ENCODE data around the gene GAD2.

- TF ChIP-seq, protein P1, sequence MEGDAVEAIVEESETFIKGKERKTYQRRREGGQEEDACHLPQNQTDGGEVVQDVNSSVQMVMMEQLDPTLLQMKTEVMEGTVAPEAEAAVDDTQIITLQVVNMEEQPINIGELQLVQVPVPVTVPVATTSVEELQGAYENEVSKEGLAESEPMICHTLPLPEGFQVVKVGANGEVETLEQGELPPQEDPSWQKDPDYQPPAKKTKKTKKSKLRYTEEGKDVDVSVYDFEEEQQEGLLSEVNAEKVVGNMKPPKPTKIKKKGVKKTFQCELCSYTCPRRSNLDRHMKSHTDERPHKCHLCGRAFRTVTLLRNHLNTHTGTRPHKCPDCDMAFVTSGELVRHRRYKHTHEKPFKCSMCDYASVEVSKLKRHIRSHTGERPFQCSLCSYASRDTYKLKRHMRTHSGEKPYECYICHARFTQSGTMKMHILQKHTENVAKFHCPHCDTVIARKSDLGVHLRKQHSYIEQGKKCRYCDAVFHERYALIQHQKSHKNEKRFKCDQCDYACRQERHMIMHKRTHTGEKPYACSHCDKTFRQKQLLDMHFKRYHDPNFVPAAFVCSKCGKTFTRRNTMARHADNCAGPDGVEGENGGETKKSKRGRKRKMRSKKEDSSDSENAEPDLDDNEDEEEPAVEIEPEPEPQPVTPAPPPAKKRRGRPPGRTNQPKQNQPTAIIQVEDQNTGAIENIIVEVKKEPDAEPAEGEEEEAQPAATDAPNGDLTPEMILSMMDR (IDR thresholded peaks at IDR 0.05; ENCODE audit: borderline replicate concordance, extremely low read depth, low read length, poor library complexity, severe bottlenecking) = no peak
- no peak for TF ChIP-seq EZH2 (IDR thresholded peaks at IDR 0.05; ENCODE audit: borderline replicate concordance, low read depth, low read length, severe bottlenecking)
Measured at GRCh38 chr10:26259341-26259740, 42.8 kb downstream of the GAD2 start.

All from DND-41 (cell line).